ENCODE measurements around the gene C4orf46. TPM values are rescaled to one million over a fixed set of nuclear protein-coding genes. Genes with fewer than 3 reads are reported as not detected.

The C4orf46 gene
- total RNA-seq, 1 donor from 2014 or later = 7.9 TPM

GRCh38 chr4:158656439-158656838 is 15.2 kb downstream of the C4orf46 start:
- Mint-ChIP-seq H3K36me3 (ENCODE audit: low read depth) (no peaks in the 10 kb centered on the region), H3K27ac (no peak overlapping the region)
- CTCF ChIA-PET = no interaction called here

GRCh38 chr4:158652920-158653319 is 18.8 kb downstream of the C4orf46 start:
- POLR2A ChIA-PET = no interaction called here
- Mint-ChIP-seq H3K4me1 (peaks cover 7% of the 10 kb centered on the region), H3K27me3 (peaks cover 1% of the 10 kb centered on the region), H3K9me3 (no peaks in the 10 kb centered on the region), H3K27ac (no peak overlapping the region), H3K36me3 (ENCODE audit: low read depth) (no peaks in the 10 kb centered on the region), H3K4me3 (no peak overlapping the region)
- intact Hi-C loops (cut with micrococcal nuclease) = no loop called here
- TF ChIP-seq CTCF (IDR thresholded peaks at IDR 0.05) = no peak
- no peak for ATAC-seq (ENCODE audit: low read depth)
- no peak for DNase-seq
- CTCF ChIA-PET = no interaction called here

More at GRCh38 chr4:158656439-158656838, 15.2 kb downstream of the C4orf46 start:
- intact Hi-C loops (cut with micrococcal nuclease) = no loop called here
- peaks cover 7% of the 10 kb centered on the region for H3K4me1 Mint-ChIP-seq
- H3K4me3 Mint-ChIP-seq = no peak overlapping the region
- ATAC-seq (ENCODE audit: low read depth) (no peak), DNase-seq (no peak)
- no peak for TF ChIP-seq CTCF (IDR thresholded peaks at IDR 0.05)
- POLR2A ChIA-PET = no interaction called here
- H3K9me3 Mint-ChIP-seq = no peaks in the 10 kb centered on the region
- peaks cover 8% of the 10 kb centered on the region for H3K27me3 Mint-ChIP-seq

- ChIA-PET CTCF (no interaction called here), POLR2A (no interaction called here)
- Mint-ChIP-seq H3K4me1 (peaks cover 7% of the 10 kb centered on the region), H3K9me3 (no peaks in the 10 kb centered on the region), H3K4me3 (no peak overlapping the region), H3K27me3 (peaks cover 9% of the 10 kb centered on the region), H3K36me3 (ENCODE audit: low read depth) (no peaks in the 10 kb centered on the region), H3K27ac (no peak overlapping the region)
- ATAC-seq (ENCODE audit: low read depth) = no peak
- intact Hi-C loops (cut with micrococcal nuclease) = no loop called here
- no peak for DNase-seq
- TF ChIP-seq CTCF (IDR thresholded peaks at IDR 0.05) = no peak
Measured at GRCh38 chr4:158649111-158649680, 22.5 kb downstream of the C4orf46 start.

- ATAC-seq (ENCODE audit: low read depth) (no peak), DNase-seq (no peak)
- H3K36me3 Mint-ChIP-seq (ENCODE audit: low read depth) = no peaks in the 10 kb centered on the region
- no peaks in the 10 kb centered on the region for H3K4me1 Mint-ChIP-seq
- ChIA-PET POLR2A (no interaction called here), CTCF (no interaction called here)
- H3K4me3 Mint-ChIP-seq = no peak overlapping the region
- intact Hi-C loops (cut with micrococcal nuclease) = no loop called here
- no peak for TF ChIP-seq CTCF (IDR thresholded peaks at IDR 0.05)
- peaks cover 9% of the 10 kb centered on the region for H3K27me3 Mint-ChIP-seq
- H3K27ac Mint-ChIP-seq = no peak overlapping the region
- H3K9me3 Mint-ChIP-seq = no peaks in the 10 kb centered on the region
Measured at GRCh38 chr4:158644760-158645159, 26.9 kb downstream of the C4orf46 start.

GRCh38 chr4:158644356-158644755 is 27.3 kb downstream of the C4orf46 start:
- H3K4me1 Mint-ChIP-seq = no peaks in the 10 kb centered on the region
- intact Hi-C loops (cut with micrococcal nuclease) = no loop called here
- H3K27me3 Mint-ChIP-seq = peaks cover 9% of the 10 kb centered on the region
- no peaks in the 10 kb centered on the region for H3K9me3 Mint-ChIP-seq
- TF ChIP-seq CTCF (IDR thresholded peaks at IDR 0.05) = no peak
- ChIA-PET CTCF (no interaction called here), POLR2A (no interaction called here)
- no peak overlapping the region for H3K4me3 Mint-ChIP-seq
- no peaks in the 10 kb centered on the region for H3K36me3 Mint-ChIP-seq (ENCODE audit: low read depth)
- no peak for DNase-seq
- no peak for ATAC-seq (ENCODE audit: low read depth)
- no peak overlapping the region for H3K27ac Mint-ChIP-seq

Data from activated B cell treated with CpG ODN at 0.5 μM for 24 hours (primary cell).